Measurements from ENCODE around the gene CDC25A. TPM values are rescaled to one million over a fixed set of nuclear protein-coding genes. Genes with fewer than 3 reads are reported as not detected.

The CDC25A gene
- total RNA-seq, 3 donors from 2014 or later (not counting 1 experiment from before 2014, with no cell fraction given) = 0.56 to 1.3 (median 0.72) TPM

- intact Hi-C loops (cut with micrococcal nuclease) = no loop called here
- no peak overlapping the region for H3K27ac Mint-ChIP-seq
- peaks cover 15 to 18% of the 10 kb centered on the region in 2 donors for H3K4me1 Mint-ChIP-seq
- Histone ChIP-seq H3K4me1 (ENCODE audit: control insufficient read depth, insufficient read depth, low read length) (peaks cover 13% of the 10 kb centered on the region), H3K4me3 (ENCODE audit: low read length) (no peak overlapping the region), H3K9me3 (ENCODE audit: control insufficient read depth, insufficient read depth, low read length) (no peaks in the 10 kb centered on the region), H3K27me3 (ENCODE audit: control insufficient read depth, insufficient read depth, low read length) (no peaks in the 10 kb centered on the region), H3K36me3 (ENCODE audit: control insufficient read depth, insufficient read depth, low read length) (no peaks in the 10 kb centered on the region), H3K27ac (ENCODE audit: low read length) (no peak overlapping the region)
- WGBS (ENCODE audit: insufficient coverage) = 98% methylated on average over 4 of the region's 4 CpGs
- H3K4me3 Mint-ChIP-seq = peak overlapping the region; percentile 17
- DNase-seq (no peak), ATAC-seq (no peak)
- H3K27me3 Mint-ChIP-seq (ENCODE audit: low read depth in 2 of 2) = peaks cover 0 to 8% of the 10 kb centered on the region in 2 donors
- no peaks in the 10 kb centered on the region for H3K9me3 Mint-ChIP-seq
- no peak for TF ChIP-seq CTCF (IDR thresholded peaks at IDR 0.05)
- H3K36me3 Mint-ChIP-seq = no peaks in the 10 kb centered on the region
These were observed 3.1 kb downstream of the CDC25A start for GRCh38 chr3:48185129-48185528.

- Mint-ChIP-seq H3K27me3 (ENCODE audit: low read depth in 2 of 2) (peaks cover 0 to 8% of the 10 kb centered on the region in 2 donors), H3K36me3 (no peaks in the 10 kb centered on the region), H3K27ac (no peak overlapping the region), H3K4me1 (peaks cover 15 to 18% of the 10 kb centered on the region in 2 donors), H3K9me3 (no peaks in the 10 kb centered on the region), H3K4me3 (no peak overlapping the region)
- Histone ChIP-seq H3K4me1 (ENCODE audit: control insufficient read depth, insufficient read depth, low read length) (peaks cover 13% of the 10 kb centered on the region), H3K27ac (ENCODE audit: low read length) (no peak overlapping the region), H3K9me3 (ENCODE audit: control insufficient read depth, insufficient read depth, low read length) (no peaks in the 10 kb centered on the region), H3K4me3 (ENCODE audit: low read length) (no peak overlapping the region), H3K27me3 (ENCODE audit: control insufficient read depth, insufficient read depth, low read length) (no peaks in the 10 kb centered on the region), H3K36me3 (ENCODE audit: control insufficient read depth, insufficient read depth, low read length) (no peaks in the 10 kb centered on the region)
- no peak for TF ChIP-seq CTCF (IDR thresholded peaks at IDR 0.05)
- WGBS (ENCODE audit: insufficient coverage) = no CpG with 5 or more reads among the region's 2 CpGs
- intact Hi-C loops (cut with micrococcal nuclease) = no loop called here
- ATAC-seq (no peak), DNase-seq (no peak)
These were observed 3.9 kb downstream of the CDC25A start for GRCh38 chr3:48184299-48184698.

- H3K4me3 Mint-ChIP-seq = no peak overlapping the region
- intact Hi-C loops (cut with micrococcal nuclease) = no loop called here
- no peaks in the 10 kb centered on the region for H3K27me3 ChIP-seq (ENCODE audit: control insufficient read depth, insufficient read depth, low read length)
- DNase-seq (no peak), ATAC-seq (no peak)
- no peak overlapping the region for H3K27ac ChIP-seq (ENCODE audit: low read length)
- no peaks in the 10 kb centered on the region for H3K36me3 Mint-ChIP-seq
- H3K4me3 ChIP-seq (ENCODE audit: low read length) = no peak overlapping the region
- WGBS (ENCODE audit: insufficient coverage) = 96% methylated on average over 4 of the region's 5 CpGs
- no peaks in the 10 kb centered on the region for H3K27me3 Mint-ChIP-seq (ENCODE audit: low read depth in 2 of 2)
- H3K9me3 ChIP-seq (ENCODE audit: control insufficient read depth, insufficient read depth, low read length) = no peaks in the 10 kb centered on the region
- no peaks in the 10 kb centered on the region for H3K4me1 Mint-ChIP-seq
- H3K36me3 ChIP-seq (ENCODE audit: control insufficient read depth, insufficient read depth, low read length) = no peaks in the 10 kb centered on the region
- TF ChIP-seq CTCF (IDR thresholded peaks at IDR 0.05) = no peak
- H3K27ac Mint-ChIP-seq = no peak overlapping the region
- no peaks in the 10 kb centered on the region for H3K4me1 ChIP-seq (ENCODE audit: control insufficient read depth, insufficient read depth, low read length)
- H3K9me3 Mint-ChIP-seq = no peaks in the 10 kb centered on the region
These were observed 7.5 kb downstream of the CDC25A start for GRCh38 chr3:48180531-48181253.

GRCh38 chr3:48180021-48180420, 8.2 kb downstream of the CDC25A start:
- no peaks in the 10 kb centered on the region for H3K4me1 Mint-ChIP-seq
- no peaks in the 10 kb centered on the region for H3K9me3 ChIP-seq (ENCODE audit: control insufficient read depth, insufficient read depth, low read length)
- no peak overlapping the region for H3K27ac ChIP-seq (ENCODE audit: low read length)
- intact Hi-C loops (cut with micrococcal nuclease) = no loop called here
- H3K4me1 ChIP-seq (ENCODE audit: control insufficient read depth, insufficient read depth, low read length) = no peaks in the 10 kb centered on the region
- ATAC-seq = no peak
- TF ChIP-seq CTCF (IDR thresholded peaks at IDR 0.05) = no peak
- 94% methylated on average over 2 of the region's 5 CpGs for WGBS (ENCODE audit: insufficient coverage)
- no peak for DNase-seq
- H3K36me3 ChIP-seq (ENCODE audit: control insufficient read depth, insufficient read depth, low read length) = no peaks in the 10 kb centered on the region
- no peak overlapping the region for H3K27ac Mint-ChIP-seq
- H3K36me3 Mint-ChIP-seq = no peaks in the 10 kb centered on the region
- no peak overlapping the region for H3K4me3 Mint-ChIP-seq
- H3K27me3 Mint-ChIP-seq (ENCODE audit: low read depth in 2 of 2) = no peaks in the 10 kb centered on the region
- H3K4me3 ChIP-seq (ENCODE audit: low read length) = no peak overlapping the region
- no peaks in the 10 kb centered on the region for H3K27me3 ChIP-seq (ENCODE audit: control insufficient read depth, insufficient read depth, low read length)
- H3K9me3 Mint-ChIP-seq = no peaks in the 10 kb centered on the region

Measured in natural killer cell (primary cell).